Measurements from ENCODE around the gene ALDH1L2.

GRCh38 chr12:105100998-105101397, 16.7 kb upstream of the ALDH1L2 start:
- TF ChIP-seq USF2 (CRISPR knock-in tag; IDR thresholded peaks at IDR 0.05) (no peak), TCF7 (CRISPR knock-in tag; IDR thresholded peaks at IDR 0.05; ENCODE audit: low read depth) (no peak), ATF3 (CRISPR knock-in tag; conservative IDR thresholded peaks at IDR 0.05) (no peak)

Measured in WTC11 (cell line).